Ecto neural progenitor cell (in vitro differentiated cells): ENCODE data around the gene DYNC2I2.
A peak's percentile ranks its signal among the peaks of the same experiment; 100 is the strongest.
"Not testable (repeated sequence)": the region's sequence is repeated elsewhere in the genome, so short reads cannot be mapped to it uniquely, and the experiment has no call there.

Source experiments
- DNase-seq: peaks from one replicate; pipeline ENCODE4 v3.0.0-alpha.2; 2018; ENCODE audit warnings: low spot score

The DYNC2I2 gene

DNA sequence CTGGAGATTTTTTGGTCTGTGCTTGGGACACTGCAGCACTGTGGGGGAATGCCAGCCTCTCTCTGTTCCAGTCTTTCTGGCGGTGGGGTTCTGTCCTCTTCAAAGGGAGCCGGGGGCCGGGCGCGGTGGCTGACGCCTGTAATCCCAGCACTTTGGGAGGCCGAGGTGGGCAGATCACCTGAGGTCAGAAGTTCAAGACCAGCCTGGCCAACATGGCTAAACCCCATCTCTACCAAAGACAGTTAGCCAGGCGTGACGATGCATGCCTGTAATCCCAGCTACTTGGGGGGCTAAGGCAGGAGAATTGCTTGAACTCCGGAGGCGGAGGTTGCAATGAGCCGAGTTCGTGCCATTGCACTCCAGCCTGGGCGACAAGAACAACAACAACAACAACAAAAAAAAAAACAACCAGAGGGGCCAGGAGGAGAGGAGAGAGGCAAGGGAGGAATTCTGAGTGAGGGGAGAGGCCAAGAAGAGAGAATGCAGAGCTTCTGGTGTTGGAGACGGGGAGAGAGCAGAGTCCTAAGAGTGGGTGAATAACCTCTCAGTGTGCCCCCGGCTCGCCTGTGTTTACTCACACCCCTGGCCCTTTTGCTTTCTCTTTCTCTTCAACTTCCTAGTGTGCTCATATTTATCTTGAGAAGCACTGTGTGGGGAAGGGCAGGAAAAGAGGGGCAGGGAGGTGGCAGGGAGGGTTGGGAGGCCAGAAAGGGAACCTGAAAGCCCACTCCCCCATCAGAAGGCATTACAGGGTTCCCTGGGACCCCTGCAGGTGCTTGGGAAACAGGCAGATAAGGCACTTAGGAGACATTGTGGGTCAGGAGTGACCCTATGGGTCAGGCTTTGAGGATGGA, 29.2 kb upstream of the DYNC2I2 start:
- DNase-seq: no peak

DNA sequence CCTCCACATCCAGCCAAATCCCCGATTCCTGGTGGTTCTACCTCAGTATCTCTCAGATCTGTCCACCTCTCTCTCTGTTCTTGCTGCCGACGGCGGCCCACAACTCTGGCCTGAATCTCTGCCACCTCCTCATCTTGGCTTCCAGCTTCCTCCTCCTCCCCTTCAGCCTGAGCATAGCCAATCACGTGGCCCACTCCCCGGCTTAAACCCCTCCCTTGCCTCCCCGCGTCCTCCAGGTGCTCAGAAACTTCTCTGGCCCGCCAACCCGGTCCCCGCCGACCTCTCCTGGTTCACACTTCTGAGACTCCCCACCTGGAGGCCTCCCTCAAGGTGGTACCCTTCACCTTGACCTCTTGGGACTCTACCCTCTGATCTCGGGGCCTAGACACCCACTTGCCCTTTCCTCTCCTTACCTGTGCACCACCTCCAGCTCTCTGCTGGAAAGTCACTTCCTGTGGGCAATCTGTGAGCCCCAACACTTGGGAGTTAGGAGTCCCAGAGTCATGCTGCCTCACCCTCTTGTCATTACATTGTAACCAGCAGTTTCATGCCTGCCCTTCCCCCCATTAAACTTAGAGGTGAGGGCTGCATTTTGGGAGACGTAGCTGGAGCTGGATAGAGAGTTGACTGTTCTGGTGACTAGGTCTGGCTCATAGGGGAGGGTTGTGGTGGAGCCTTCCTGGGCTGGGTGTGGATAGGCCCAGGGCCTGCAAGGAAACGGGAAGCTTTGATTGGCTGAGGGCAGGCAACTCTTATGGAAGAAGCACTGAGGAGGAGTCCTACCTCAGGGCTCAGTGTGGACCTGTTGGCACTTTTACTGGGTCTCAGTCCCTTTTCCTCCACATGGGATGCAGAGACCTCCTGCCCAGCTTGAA, 27.9 kb upstream of the DYNC2I2 start:
- peak; percentile 81 for DNase-seq

DNA sequence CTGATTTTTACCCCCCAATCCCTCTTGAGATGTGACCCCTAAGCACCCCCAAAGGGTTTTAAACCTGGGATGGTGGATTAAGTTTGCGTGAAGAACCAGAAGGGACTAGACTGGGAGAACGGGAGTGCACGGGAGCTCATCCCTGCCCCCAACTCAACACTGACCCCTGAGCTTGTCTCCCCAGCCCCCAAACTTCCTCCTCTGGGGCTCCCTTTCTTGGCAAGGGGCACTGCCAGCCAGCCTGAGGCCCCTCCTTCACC, 27.3 kb upstream of the DYNC2I2 start:
- no peak for DNase-seq

DNA sequence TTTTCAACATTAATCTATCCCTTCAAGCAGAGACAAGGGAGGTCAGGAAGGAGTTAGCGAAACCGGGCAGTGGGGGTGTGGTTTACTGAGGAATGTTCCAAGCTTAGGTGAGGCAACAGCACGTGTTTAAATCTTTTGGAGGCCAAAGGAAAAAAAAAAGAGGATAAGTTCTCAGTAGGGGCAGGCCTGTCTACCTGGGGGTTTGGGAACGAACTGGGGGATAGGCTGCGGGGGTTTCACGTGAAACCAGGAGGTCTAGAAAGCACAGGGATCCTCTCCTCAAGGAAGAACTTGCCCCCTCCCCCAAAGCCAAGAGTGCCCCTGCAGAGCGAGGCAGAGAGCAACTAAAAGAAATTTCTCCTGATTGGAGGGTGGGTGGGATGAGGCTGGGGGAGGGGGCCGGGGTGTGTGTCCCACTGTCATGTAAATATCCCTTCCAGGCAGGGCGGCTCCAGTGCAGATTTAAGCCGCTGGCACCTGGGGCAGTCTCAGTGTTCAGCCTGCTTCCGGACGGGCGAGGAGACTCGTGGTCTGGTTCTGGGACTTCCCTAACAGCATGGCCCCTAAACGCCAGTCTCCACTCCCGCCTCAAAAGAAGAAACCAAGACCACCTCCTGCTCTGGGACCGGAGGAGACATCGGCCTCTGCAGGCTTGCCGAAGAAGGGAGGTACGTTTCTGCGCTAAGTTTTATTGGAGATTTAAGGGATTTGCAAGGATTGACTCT, 26.9 kb upstream of the DYNC2I2 start:
- DNase-seq: peak; percentile 88

DNA sequence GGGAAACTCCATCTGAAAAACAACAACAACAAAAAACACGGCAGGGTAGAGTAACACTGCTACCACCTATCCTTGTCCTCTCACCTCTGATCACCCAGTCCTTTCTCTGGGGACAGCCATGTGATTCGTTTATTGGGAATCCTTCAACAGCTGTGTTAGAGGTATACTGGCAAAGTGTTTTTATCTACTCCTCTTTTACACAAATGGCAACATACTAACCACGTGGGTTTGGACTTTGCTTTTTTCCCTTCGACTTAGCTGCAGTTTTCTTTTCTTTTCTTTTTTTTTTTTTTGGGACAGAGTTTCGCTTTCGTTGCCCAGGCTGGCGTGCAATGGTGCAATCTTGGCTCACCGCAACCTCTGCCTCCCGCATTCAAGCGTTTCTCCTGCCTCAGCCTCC, 21.1 kb upstream of the DYNC2I2 start:
- no peak for DNase-seq

DNA sequence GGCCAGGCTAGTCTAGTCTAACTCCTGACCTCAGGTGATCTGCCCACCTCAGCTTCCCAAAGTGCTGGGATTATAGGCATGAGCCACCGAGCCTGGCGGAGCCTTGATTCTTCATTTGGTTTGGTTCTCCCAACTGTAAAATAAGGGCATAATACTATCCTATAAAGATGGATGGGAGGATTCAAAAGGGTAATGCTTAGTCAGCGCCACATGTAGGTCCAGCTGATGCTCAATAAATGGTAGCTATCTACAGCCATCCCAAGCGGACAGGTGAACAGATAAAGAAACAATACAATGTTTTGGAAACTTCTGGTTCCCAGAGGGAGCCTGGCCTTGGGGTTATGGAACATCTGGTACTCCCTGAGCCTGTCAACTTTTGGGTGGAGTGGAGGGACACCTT, 18.7 kb upstream of the DYNC2I2 start:
- no peak for DNase-seq

DNA sequence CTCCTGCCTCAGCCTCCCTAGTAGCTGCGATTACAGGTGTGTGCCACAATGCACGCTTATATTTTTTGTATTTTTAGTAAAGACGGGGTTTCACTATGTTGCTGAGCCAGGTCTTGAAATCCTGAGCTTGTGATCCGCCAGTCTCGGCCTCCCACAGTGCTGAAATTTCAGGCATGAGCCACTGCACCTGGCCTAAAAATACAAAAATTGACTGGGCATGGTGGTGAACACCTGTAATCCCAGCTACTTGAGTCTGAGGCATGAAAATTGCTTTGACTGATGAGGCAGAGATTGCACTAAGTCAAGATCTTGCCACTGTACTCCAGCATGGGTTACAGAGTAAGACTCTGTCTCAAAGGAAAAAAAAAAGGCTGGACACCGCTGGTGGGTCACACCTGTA, 13.1 kb upstream of the DYNC2I2 start:
- DNase-seq: no peak

DNA sequence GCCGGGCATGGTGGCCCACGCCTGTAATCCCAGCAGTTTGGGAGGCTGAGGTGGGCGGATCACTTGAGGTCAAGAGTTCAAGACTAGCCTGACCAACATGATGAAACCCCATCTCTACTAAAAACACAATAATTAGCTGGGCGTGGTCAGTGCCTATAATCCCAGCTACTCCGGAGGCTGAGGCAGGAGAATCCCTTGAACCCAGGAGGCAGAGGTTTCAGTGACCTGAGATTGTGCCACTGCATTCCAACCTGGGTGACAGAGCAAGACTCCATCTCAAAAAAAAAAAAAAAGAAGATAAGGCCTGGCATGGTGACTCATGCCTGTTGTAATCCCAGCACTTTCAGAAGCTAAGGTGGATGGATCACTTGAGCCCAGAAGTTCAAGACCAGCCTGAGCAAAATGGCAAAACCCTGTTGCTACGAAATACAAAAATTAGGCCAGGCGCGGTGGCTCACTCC, 9.9 kb upstream of the DYNC2I2 start:
- DNase-seq: not testable (repeated sequence)

DNA sequence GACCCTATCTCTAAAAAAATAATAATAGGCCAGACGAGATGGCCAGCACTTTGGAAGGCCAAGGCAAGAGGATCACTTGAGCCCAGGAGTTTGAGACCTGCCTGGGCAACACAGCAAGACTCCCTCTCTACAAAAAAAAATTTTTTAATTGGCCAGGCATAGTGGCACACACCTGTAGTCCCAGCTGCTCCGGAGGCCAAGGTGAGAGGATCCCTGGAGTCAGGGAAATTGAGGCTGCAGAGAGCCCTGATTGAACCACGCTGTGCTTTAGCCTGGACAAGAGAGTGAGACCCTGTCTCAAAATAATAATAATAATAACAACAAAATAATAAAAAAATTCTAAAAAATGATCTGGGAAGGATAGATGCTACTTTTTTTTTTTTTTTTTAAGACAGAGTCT, 1.1 kb upstream of the DYNC2I2 start:
- DNase-seq: no peak

DNA sequence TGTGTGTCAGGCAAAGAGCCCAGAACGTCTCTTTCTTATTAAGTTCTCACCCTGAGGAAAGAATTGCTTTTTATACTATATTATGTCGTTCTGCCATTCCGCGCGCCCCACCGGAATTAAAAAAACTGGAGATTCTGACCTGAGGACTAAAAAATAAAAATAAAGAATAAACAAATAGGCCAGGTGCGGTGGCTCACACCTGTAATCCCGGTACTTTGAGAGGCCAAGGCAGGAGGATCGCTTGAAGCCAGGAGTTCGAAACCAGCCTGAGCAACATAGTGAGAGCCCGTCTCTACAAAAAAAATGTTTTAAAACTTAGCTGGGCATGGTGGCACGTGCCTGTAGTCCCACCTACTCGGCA, 677 bp upstream of the DYNC2I2 start:
- DNase-seq: no peak

DNA sequence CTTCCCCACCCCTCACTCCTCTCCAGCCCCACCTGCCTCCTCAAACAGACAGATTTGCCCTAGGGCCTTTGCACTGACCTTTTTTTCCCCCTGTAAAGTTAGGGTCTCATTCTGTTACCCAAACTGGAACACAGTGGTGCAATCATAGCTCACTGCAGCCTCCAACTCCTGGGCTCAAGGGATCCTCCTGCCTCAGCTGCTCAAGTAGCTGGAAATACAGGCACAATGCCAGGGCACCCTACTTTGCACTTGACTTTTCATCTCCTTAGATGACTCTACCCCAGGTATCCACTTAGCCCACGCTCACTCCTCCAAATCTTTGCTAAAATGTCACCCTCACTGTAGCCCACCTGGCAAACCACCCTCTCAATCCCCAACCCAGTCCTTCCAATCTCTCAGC, 2.2 kb downstream of the DYNC2I2 start:
- no peak for DNase-seq

DNA sequence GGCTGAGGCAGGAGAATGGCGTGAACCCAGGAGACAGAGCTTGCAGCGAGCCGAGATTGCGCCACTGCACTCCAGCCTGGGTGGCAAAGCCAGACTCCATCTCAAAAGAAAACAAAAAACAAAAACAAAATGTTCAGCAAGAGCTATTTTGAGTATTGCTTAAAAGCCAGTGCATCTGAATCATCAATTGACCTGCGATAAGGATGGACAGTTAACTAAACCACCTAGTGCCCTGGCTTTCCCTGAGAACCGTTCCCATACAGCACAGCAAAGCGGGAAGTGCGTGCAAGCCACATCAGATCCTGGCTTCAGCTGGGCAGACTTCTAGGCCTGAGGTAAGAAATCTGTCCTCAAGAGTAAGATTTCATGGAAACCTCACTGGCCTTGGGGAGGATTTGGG, 2.7 kb downstream of the DYNC2I2 start:
- no peak for DNase-seq

DNA sequence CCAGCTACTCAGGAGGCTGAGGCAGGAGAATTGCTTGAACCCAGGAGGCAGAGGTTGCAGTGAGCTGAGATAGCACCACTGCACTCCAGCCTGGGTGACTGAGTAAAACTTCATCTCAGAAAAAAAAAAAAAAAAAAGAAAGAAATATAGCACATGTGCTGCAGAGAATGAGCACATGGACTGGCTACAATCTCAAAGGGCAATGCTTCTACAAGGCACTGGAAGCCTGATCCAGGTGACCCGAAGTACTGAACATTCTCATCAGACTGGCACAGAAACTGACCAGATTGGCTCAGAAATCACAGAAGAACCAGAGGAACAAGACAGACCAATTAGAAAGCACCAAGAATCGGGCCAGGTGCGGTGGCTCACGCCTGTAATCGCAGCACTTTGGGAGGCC, 4.8 kb downstream of the DYNC2I2 start:
- DNase-seq: no peak

DNA sequence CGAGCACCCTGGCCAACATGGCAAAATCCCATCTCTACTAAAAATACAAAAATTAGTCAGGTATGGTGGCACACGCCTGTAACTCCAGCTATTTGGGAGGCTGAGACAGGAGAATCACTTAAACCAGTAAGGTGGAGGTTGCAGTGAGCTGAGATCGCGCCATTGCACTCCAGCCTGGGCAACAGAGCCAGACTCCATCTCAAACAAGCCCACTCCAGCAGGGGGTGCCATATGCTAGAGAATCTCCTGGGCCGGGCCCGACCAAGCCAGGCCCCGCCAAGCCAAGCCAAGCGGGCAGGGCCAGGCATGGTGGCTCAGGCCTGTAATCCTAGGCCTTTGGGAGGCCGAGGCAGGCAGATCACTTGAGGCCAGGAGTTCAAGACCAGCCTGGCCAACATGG, 8.4 kb downstream of the DYNC2I2 start:
- DNase-seq: not testable (repeated sequence)

DNA sequence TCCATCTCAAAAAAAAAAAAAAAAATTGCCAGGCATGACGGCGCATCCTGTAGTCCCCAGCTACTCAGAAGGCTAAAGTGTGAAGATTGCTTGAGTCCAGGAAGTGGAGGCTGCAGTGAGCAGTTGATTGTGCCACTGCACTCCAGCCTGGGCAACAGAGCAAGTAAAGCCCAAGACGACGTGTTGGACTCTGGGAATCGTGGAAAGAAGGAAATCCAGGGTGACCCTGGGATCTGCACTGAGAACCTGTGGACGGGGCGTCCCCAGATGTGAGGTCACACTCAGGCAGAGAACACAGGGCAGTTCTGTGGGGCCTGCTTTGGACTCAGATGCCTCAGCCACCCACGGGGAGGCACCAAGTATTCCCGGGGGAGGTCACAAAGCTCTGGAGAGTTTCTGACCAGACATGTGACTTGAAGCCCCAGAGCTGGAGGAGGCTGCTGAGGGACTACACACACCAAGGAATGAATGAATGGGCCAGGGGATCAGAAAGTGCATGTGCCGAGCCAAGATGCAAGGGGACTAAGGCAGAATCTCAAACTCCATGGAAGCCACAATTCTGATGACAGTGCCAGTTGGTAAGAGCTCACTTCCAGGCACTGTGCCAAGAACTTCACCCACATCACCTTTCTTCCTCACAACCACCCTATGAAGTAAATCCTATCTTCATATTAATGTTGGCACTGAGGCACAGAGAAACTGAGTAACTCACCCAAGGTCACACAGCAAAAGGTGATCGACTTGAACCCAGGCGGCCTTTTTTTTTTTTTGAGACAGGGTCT, 12.9 kb downstream of the DYNC2I2 start:
- DNase-seq: no peak

DNA sequence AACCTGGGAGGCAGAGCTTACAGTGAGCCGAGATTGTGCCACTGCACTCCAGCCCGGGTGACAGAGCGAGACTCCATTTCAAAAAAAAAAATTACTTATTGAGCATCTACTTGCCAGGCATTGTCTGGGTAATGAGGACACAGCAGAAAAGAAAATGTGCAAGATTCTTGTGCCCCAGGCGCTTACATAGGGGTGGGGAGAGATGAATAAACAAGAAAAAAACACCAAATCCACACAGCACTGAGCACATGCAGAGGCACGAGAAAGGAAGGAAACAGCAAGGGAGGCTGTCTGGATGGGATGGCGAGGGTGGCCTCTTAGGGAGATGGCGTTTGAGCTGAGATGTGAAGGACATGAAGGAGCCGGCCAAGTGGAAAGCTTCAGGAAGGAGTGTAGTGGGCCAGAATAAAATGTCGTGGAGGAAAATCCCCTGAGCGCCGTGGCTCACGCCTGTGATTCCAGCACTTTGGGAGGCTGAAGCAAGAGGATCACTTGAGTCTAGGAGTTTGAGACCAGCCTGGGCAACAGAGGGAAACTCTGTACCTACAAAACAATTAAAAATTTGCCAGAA, 13.9 kb downstream of the DYNC2I2 start:
- DNase-seq: no peak

DNA sequence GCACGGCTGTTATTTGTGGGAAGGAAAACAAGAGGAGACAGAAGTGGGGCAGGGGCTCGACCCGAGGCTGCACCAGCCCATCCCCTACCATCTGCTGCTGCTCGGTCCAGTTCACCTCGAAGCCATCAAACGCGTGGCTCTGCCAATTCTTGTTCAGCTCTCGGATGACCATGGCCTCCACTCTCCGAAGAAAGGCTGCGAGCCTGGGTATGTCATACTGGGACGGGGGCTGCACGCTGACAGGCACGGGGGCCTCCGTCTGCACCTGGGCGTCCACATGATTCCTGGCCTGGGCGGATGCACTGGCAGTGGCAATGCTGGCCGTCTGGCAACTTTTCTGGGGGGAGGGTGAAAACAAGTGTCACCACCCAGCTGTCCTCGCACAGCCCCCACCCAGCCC, 16.0 kb downstream of the DYNC2I2 start:
- DNase-seq: no peak

DNA sequence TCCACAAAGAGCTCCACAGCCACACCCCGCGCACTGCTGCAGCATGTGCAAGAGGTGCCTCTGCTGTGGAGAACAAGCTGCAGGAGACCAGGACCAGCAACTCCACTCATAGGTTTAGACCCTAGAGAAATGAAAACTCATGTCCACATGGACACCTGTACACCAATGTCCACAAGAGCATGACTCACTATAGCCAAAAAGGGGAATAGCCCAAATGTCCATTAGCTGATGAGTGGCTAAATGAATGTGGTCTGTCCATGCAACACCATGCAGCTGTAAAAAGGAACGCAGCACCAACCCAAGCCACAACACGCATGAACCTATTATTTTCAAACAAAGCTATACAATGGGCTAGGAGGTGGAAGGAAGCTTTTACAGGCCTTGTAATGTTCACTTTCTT, 18.1 kb downstream of the DYNC2I2 start:
- no peak for DNase-seq

DNA sequence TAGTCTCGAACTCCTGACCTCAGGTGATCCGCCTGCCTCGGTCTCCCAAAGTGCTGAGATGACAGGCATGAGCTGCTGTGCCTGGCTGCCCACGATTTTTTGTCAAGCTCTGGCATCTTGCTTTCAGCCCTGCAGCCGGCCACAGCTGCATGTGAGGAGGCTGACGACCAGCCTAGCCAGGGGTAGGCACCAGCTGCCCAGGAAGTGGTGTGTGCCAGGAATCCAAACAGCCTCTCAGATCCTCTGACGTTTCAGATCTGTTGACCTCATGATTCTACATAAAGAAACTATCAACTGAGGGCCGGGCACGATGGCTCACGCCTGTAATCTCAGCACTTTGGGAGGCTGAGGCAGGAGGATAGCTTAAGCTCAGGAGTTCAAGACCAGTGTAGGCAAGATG, 19.0 kb downstream of the DYNC2I2 start:
- DNase-seq: no peak

DNA sequence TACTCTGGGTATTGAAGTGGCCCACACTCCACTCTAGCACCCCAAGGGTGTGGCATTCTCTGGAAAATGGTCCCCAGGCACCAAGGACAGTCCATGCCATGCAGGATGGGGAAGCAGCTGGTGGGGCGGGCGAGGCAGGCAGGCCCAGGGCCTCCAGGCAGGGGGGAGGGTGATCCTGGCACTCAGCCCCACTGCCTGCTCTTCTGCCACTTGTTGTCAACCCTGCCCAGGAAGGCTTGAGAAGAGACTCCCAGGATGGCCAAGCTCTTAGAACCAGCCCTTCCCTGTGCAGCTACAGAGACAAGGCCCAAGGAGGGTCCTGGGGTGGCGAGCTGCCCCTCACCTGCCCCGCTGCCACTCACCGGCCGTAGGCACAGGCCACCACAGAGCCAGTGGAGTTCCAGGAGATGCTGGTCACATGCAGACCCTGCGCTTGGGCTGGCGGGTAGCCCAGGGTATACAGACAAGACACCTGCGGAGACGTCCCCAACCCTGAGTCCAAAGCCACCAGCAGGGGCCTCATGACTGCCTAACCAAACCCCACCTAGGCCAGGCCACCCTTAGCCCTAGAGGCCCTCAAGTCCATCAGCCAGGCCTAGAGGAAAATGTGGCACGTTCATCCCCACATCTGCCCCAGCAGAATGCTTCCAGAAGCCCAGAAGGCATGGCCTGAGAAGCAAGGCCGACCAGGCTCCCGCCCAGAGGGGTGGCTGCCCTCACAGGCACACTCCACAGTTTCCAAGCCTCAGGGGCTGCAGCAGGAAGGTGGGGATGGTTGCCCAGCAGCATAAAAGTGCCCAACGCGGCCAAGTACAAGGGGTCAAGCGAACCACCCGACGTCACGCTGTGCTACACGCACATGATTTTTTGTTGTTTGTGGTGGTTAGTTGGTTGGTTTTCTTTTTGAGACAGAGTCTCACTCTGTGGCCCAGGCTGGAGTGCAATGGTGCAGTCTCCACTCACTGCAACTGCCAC, 19.8 kb downstream of the DYNC2I2 start:
- DNase-seq: no peak

DNA sequence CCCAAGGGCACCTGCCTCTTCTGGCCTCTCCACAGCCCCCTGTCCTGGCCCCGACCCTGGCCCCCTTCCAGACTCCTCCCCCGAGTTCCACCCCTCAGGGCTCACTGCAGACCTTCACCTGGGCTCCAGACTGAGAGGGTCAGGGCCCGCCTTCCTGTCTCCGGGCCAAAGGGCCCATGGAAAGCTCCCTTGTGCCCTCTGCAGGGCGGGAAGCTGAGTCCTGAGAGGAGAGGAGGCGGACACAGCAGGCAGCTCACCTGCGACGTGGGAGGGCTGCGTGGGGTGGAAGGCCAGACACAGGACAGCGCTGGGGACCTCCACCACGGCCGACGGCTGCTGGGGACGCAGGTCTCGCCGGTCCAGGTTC, 20.6 kb downstream of the DYNC2I2 start:
- no peak for DNase-seq
